NB4 (cell line): ENCODE measurements around the gene ANKRD10.

Experiments
- DNase-seq: peaks from one replicate; pipeline ENCODE4 v3.0.0; 2010; ENCODE audit warnings: low read depth
- H3K4me3 ChIP-seq: one replicate; pipeline ENCODE4 v1.5.1; 2011; ENCODE audit warnings: mild to moderate bottlenecking, low read depth, low read length, moderate library complexity
- CTCF ChIP-seq: IDR thresholded peaks from one replicate; pipeline ENCODE4 v1.5.1; 2012; ENCODE audit warnings: low read depth, low read length
- MAX ChIP-seq: IDR thresholded peaks from 2 replicates; pipeline ENCODE4 v1.6.1; 2011; ENCODE audit warnings: low read depth, low read length
- MYC ChIP-seq: IDR thresholded peaks from 2 replicates; pipeline ENCODE4 v1.6.1; 2011; ENCODE audit warnings: low read depth, low read length
- POLR2A ChIP-seq: IDR thresholded peaks from 2 replicates; pipeline ENCODE4 v1.6.1; 2011; ENCODE audit warnings: mild to moderate bottlenecking; ENCODE audit not compliant: insufficient read length; ENCODE audit errors: extremely low read depth

ANKRD10 gene

GRCh38 chr13:110944968-110945927 lies 30.4 kb upstream of the ANKRD10 start:
- no peak for DNase-seq
- no peak overlapping the region for H3K4me3 ChIP-seq
- TF ChIP-seq CTCF (no peak), MAX (no peak)

GRCh38 chr13:110944121-110944967 lies 29.5 kb upstream of the ANKRD10 start:
- H3K4me3 ChIP-seq: no peak overlapping the region

GRCh38 chr13:110942248-110942981 lies 27.5 kb upstream of the ANKRD10 start:
- H3K4me3 ChIP-seq: no peak overlapping the region
- DNase-seq: no peak
- TF ChIP-seq CTCF: no peak
- TF ChIP-seq POLR2A: no peak
- TF ChIP-seq MYC: no peak
- no peak for TF ChIP-seq MAX

More at GRCh38 chr13:110944121-110944967, 29.5 kb upstream of the ANKRD10 start:
- peak; percentile 65 for DNase-seq
- TF ChIP-seq MYC (0 out of 2 replicates have a peak, but pooled peaks have one; percentile 15), CTCF (peak; percentile 67), MAX (no peak; the same call in 1 of the 2 replicates), POLR2A (no peak)

- DNase-seq: no peak
- no peak overlapping the region for H3K4me3 ChIP-seq
- no peak for TF ChIP-seq CTCF
- no peak for TF ChIP-seq MYC
- TF ChIP-seq POLR2A: no peak
- TF ChIP-seq MAX: no peak
These were observed 24.0 kb upstream of the ANKRD10 start for GRCh38 chr13:110938662-110939421.
